ENCODE measurements around the gene TTC22.

Gene TTC22

GRCh38 chr1:54745274-54745673 is 55.8 kb downstream of the TTC22 start:
- no peak for DNase-seq

GRCh38 chr1:54744696-54745095 is 56.4 kb downstream of the TTC22 start:
- no peak for DNase-seq

DNA sequence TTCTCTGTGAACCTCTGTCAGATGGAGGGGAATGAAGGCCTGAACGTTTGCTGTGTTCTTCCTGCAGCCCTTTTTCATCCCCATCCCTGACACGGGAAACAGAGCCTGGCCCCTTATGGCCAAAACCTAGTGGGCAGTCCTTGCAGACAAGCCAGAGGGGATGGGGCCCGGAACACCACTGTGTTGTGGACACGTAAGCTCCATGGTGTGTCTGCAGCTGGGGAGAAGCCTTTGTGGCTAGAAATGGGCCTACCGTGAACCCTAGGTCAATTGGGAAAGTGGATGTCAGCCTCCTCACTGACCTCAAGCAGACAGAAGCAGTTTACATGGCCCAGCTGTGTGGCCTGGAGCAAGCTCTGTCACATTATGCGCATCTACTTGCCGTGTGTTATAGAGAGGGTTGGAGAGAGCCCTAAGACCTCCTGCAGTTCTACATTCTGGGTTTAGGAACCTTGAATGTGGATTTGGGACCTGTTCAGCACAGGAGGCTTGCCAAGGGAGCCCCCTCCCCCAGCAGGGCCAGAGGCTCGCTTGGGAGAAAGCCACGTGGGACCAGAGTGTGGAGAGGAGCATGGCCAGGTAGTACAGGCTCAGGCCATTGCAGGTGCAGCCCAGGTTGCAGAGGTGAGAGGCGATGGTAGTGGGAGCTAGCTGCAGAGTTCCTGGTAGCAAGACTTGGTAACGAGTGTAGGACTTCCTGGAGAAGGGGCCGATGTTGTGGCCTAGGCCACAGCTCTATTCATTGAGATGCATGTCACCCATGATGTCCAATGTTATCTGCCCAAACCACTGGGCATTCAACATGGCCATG is 57.5 kb downstream of the TTC22 start:
- DNase-seq = no peak

- DNase-seq = no peak
These were observed 58.8 kb downstream of the TTC22 start for GRCh38 chr1:54742282-54742681.

DNA sequence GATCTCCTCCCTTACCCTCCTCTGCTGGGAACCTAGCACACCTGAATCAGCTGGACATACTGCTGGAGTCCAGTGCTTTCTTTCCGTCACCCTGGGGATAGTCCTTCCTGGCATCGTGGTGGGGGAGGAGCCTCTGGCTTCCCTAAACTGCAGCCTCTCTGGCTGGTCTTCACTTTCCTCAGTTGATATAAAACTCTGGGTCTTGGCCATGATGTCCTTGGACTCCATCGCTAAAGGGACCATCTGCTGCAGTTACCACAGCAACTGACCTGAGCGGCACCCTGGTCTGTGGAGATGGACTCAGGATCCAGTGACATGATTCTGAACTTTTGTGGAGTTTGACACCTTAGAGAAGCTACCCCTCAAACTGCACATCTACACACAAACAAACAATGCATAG is 59.6 kb downstream of the TTC22 start:
- DNase-seq = no peak

DNA sequence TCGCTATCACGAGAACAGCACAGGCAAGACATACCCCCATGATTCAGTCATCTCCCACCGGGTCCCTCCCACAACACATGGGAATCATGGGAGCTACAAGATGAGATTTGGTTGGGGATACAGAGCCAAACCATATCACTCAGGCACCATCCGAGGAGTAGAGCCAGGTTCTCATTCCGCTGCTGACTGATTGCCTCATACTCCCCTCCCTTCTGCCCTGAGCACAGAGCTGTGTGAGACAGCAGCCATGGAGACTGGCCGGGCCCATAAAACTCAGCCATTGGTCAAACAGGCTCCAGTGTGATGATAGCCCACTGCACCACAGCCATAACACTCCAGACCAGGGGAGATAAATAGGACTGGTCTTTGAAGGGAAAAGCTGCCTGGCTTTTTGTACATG is 62.9 kb downstream of the TTC22 start:
- no peak for DNase-seq

- no peak for DNase-seq
These were observed 64.4 kb downstream of the TTC22 start for GRCh38 chr1:54736685-54737084.

All from Kasumi-1 (cell line).